Esophagus muscularis mucosa (tissue), 4 donors: ENCODE data around the gene EIF5AL1. TPM values are rescaled to one million over a fixed set of nuclear protein-coding genes. Genes with fewer than 3 reads are reported as not detected.
A peak's percentile ranks its signal among the peaks of the same experiment; 100 is the strongest.

Source experiments
- DNase-seq: peaks from one replicate; pipeline ENCODE4 v3.0.0-alpha.2; 2017; ENCODE audit errors: extremely low spot score
- H3K27ac ChIP-seq, 4 donors: fragments of 200-600 bp; sonication (generic); replicated peaks in 1 of 4; 1 replicate in 3 of 4; 2 replicates in 1 of 4; pipeline ENCODE4 v1.5.1; 2016 to 2019; ENCODE audit warnings: mild to moderate bottlenecking in 1 of 4
- H3K27me3 ChIP-seq, 4 donors: fragments of 200-600 bp; sonication (generic); one replicate each; pipeline versions ENCODE4 v1.5.1 to v1.6.0; 2016 to 2019
- H3K36me3 ChIP-seq, 4 donors: fragments of 200-600 bp; sonication (generic); one replicate each; pipeline ENCODE4 v1.5.1; 2016 to 2019
- H3K4me1 ChIP-seq, 4 donors: fragments of 200-600 bp; sonication (generic); one replicate each; pipeline ENCODE4 v1.5.1; 2016 to 2019
- H3K4me3 ChIP-seq, 4 donors: fragments of 200-600 bp; sonication (generic); 1 replicate in 2 of 4; 2 replicates in 2 of 4; pipeline ENCODE4 v1.5.1; 2016 to 2019; ENCODE audit warnings: mild to moderate bottlenecking in 4 of 4, moderate library complexity in 1 of 4
- H3K9me3 ChIP-seq, 4 donors: fragments of 200-600 bp; sonication (generic); 1 replicate in 3 of 4; 2 replicates in 1 of 4; pipeline ENCODE4 v1.5.1; 2016 to 2019
- CTCF ChIP-seq, 3 experiments: fragments of 200-600 bp in 2 of 3; fragments of 450-650 bp in 1 of 3; sonication (generic) in 2 of 3; IDR thresholded peaks; one replicate each; pipeline ENCODE4 v1.5.1; 2017 to 2019; ENCODE audit warnings: antibody characterized with exemption in 3 of 3, mild to moderate bottlenecking in 2 of 3, moderate library complexity in 1 of 3
- EP300 ChIP-seq: sonication (generic); formaldehyde crosslinking; IDR thresholded peaks from one replicate; pipeline ENCODE4 v1.6.1; 2017; ENCODE audit warnings: antibody characterized with exemption
- POLR2A ChIP-seq: fragments of 450-650 bp; IDR thresholded peaks from one replicate; pipeline ENCODE4 v1.6.1; 2017; ENCODE audit warnings: antibody characterized with exemption, moderate library complexity, mild to moderate bottlenecking, low read depth
- POLR2AphosphoS5 ChIP-seq, 2 donors: sonication (generic); formaldehyde crosslinking; IDR thresholded peaks; one replicate each; pipeline ENCODE4 v1.6.1; 2017; ENCODE audit warnings: antibody characterized with exemption in 2 of 2
- WGBS: methylation state at CpG from one replicate; pipeline ENCODE4 v1.1.5; 2018; 5-methylcytosine and 5-hydroxymethylcytosine counted together
- intact Hi-C: fragments of 100-400 bp; cut with DNase I; formaldehyde crosslinking; loops from one replicate; pipeline ENCODE4 v1.15.1; 2023
- total RNA-seq, 4 donors: library from RNA; depleted of rRNA; stranded (reverse); fragments of >200 nt; gene quantifications; one replicate each; pipeline versions ENCODE4 v1.1.0 to v1.2.1, GENCODE V29; 2016

The EIF5AL1 gene
- total RNA-seq, 4 donors from 2014 or later: 0.11 to 0.42 (median 0.17) TPM; not detected in 1

- intact Hi-C loops: no loop called here
- H3K36me3 ChIP-seq: no peaks in the 10 kb centered on the region
- WGBS: 86% methylated on average over 3 of the region's 3 CpGs
These were observed 23.5 kb upstream of the EIF5AL1 start for GRCh38 chr10:79488870-79489269.

GRCh38 chr10:79490400-79491142 is 21.8 kb upstream of the EIF5AL1 start:
- no peak overlapping the region for H3K4me3 ChIP-seq
- TF ChIP-seq CTCF (IDR thresholded peaks at IDR 0.05) (no peak), POLR2A (no peak), EP300 (no peak), POLR2AphosphoS5 (IDR thresholded peaks at IDR 0.05) (no peak)
- intact Hi-C loops: no loop called here
- peak overlapping the region; percentile 38 to 77 (median 61) for H3K27ac ChIP-seq
- H3K9me3 ChIP-seq: no peaks in the 10 kb centered on the region
- no peak for DNase-seq
- H3K27me3 ChIP-seq: no peaks in the 10 kb centered on the region
- H3K4me1 ChIP-seq: peaks cover 12 to 41% (median 35%) of the 10 kb centered on the region in 4 donors
- WGBS: 51% methylated on average over 2 of the region's 9 CpGs
- H3K36me3 ChIP-seq: no peaks in the 10 kb centered on the region

More at GRCh38 chr10:79488870-79489269, 23.5 kb upstream of the EIF5AL1 start:
- no peak for TF ChIP-seq POLR2A
- TF ChIP-seq POLR2AphosphoS5 (IDR thresholded peaks at IDR 0.05): no peak
- no peak for TF ChIP-seq CTCF (IDR thresholded peaks at IDR 0.05)
- Histone ChIP-seq H3K9me3 (no peaks in the 10 kb centered on the region), H3K4me1 (peaks cover 12 to 41% (median 36%) of the 10 kb centered on the region in 4 donors), H3K4me3 (no peak overlapping the region), H3K27me3 (no peaks in the 10 kb centered on the region), H3K27ac (peak overlapping the region; percentile 48 to 77 (median 62))
- no peak for DNase-seq

GRCh38 chr10:79491143-79491835 is 21.0 kb upstream of the EIF5AL1 start:
- Histone ChIP-seq H3K4me1 (peaks cover 12 to 41% (median 35%) of the 10 kb centered on the region in 4 donors), H3K4me3 (no peak overlapping the region)

GRCh38 chr10:79492256-79492655 is 20.1 kb upstream of the EIF5AL1 start:
- H3K36me3 ChIP-seq: no peaks in the 10 kb centered on the region
- WGBS: 96% methylated on average over 6 of the region's 6 CpGs
- TF ChIP-seq CTCF (IDR thresholded peaks at IDR 0.05) (no peak), EP300 (no peak), POLR2A (no peak), POLR2AphosphoS5 (IDR thresholded peaks at IDR 0.05) (no peak)
- intact Hi-C loops: no loop called here
- no peaks in the 10 kb centered on the region for H3K27me3 ChIP-seq
- no peaks in the 10 kb centered on the region for H3K9me3 ChIP-seq
- DNase-seq: no peak
- H3K27ac ChIP-seq: no peak overlapping the region
- peaks cover 12 to 39% (median 34%) of the 10 kb centered on the region in 4 donors for H3K4me1 ChIP-seq
- no peak overlapping the region for H3K4me3 ChIP-seq

More at GRCh38 chr10:79491143-79491835, 21.0 kb upstream of the EIF5AL1 start:
- no peaks in the 10 kb centered on the region for H3K36me3 ChIP-seq
- intact Hi-C loops: no loop called here
- WGBS: 83% methylated on average over 5 of the region's 6 CpGs
- no peaks in the 10 kb centered on the region for H3K9me3 ChIP-seq
- H3K27ac ChIP-seq: peak overlapping the region in 2 of 4 donors; percentile 74 to 77
- no peak for DNase-seq
- TF ChIP-seq POLR2AphosphoS5 (IDR thresholded peaks at IDR 0.05) (no peak), EP300 (no peak), CTCF (IDR thresholded peaks at IDR 0.05) (no peak), POLR2A (no peak)
- no peaks in the 10 kb centered on the region for H3K27me3 ChIP-seq
